Measurements from ENCODE around the gene B3GNT2. TPM values are rescaled to one million over a fixed set of nuclear protein-coding genes. Genes with fewer than 3 reads are reported as not detected.

Gene B3GNT2
- total and polyA plus RNA-seq, 9 donors = 6.7 to 20.6 (median 11.2) TPM

GRCh38 chr2:62236499-62236898 lies 40.6 kb downstream of the B3GNT2 start:
- no peaks in the 10 kb centered on the region for H3K9me3 ChIP-seq
- DNase-seq = no peak

GRCh38 chr2:62238236-62238635 lies 42.3 kb downstream of the B3GNT2 start:
- H3K27me3 ChIP-seq = no peaks in the 10 kb centered on the region
- no peak overlapping the region for H3K27ac ChIP-seq
- H3K4me3 ChIP-seq = no peak overlapping the region
- H3K9me3 ChIP-seq = no peaks in the 10 kb centered on the region
- no peak for DNase-seq
- intact Hi-C loops (cut with DNase I) = no loop called here
- 85 to 94% (median 91%) methylated on average over 10 of the region's 10 CpGs for WGBS, 3 donors
- H3K4me1 ChIP-seq (ENCODE audit: insufficient read depth) = no peaks in the 10 kb centered on the region
- TF ChIP-seq CTCF (IDR thresholded peaks at IDR 0.05) (no peak), POLR2A (IDR thresholded peaks at IDR 0.05) (no peak), EP300 (IDR thresholded peaks at IDR 0.05) (no peak)
- no peaks in the 10 kb centered on the region for H3K36me3 ChIP-seq

More at GRCh38 chr2:62236499-62236898, 40.6 kb downstream of the B3GNT2 start:
- intact Hi-C loops (cut with DNase I) = no loop called here
- Histone ChIP-seq H3K36me3 (no peaks in the 10 kb centered on the region), H3K27me3 (no peaks in the 10 kb centered on the region), H3K27ac (no peak overlapping the region), H3K4me3 (no peak overlapping the region), H3K4me1 (ENCODE audit: insufficient read depth) (no peaks in the 10 kb centered on the region)
- TF ChIP-seq POLR2A (IDR thresholded peaks at IDR 0.05) = no peak
- TF ChIP-seq CTCF (IDR thresholded peaks at IDR 0.05) = no peak
- no peak for TF ChIP-seq EP300 (IDR thresholded peaks at IDR 0.05)
- WGBS, 3 donors = 97 to 98% (median 97%) methylated on average over 6 of the region's 6 CpGs

GRCh38 chr2:62240546-62240945 lies 44.6 kb downstream of the B3GNT2 start:
- no peaks in the 10 kb centered on the region for H3K9me3 ChIP-seq
- no peak for DNase-seq
- TF ChIP-seq POLR2A (IDR thresholded peaks at IDR 0.05) (no peak), CTCF (IDR thresholded peaks at IDR 0.05) (no peak), EP300 (IDR thresholded peaks at IDR 0.05) (no peak)
- WGBS, 3 donors = 86 to 94% (median 90%) methylated on average over 9 of the region's 9 CpGs
- no peak overlapping the region for H3K27ac ChIP-seq
- H3K4me3 ChIP-seq = no peak overlapping the region
- intact Hi-C loops (cut with DNase I) = no loop called here
- H3K4me1 ChIP-seq (ENCODE audit: insufficient read depth) = no peaks in the 10 kb centered on the region
- H3K36me3 ChIP-seq = no peaks in the 10 kb centered on the region
- no peaks in the 10 kb centered on the region for H3K27me3 ChIP-seq

- no peaks in the 10 kb centered on the region for H3K36me3 ChIP-seq
- no peaks in the 10 kb centered on the region for H3K9me3 ChIP-seq
- no peak overlapping the region for H3K4me3 ChIP-seq
- no peak for TF ChIP-seq POLR2A (IDR thresholded peaks at IDR 0.05)
- TF ChIP-seq EP300 (IDR thresholded peaks at IDR 0.05) = no peak
- TF ChIP-seq CTCF (IDR thresholded peaks at IDR 0.05) = no peak
- no peak overlapping the region for H3K27ac ChIP-seq
- H3K27me3 ChIP-seq = no peaks in the 10 kb centered on the region
- intact Hi-C loops (cut with DNase I) = no loop called here
- H3K4me1 ChIP-seq (ENCODE audit: insufficient read depth) = no peaks in the 10 kb centered on the region
- 87 to 91% (median 88%) methylated on average over 6 of the region's 6 CpGs for WGBS, 3 donors
- no peak for DNase-seq
Observed at GRCh38 chr2:62243983-62244382, 48.1 kb downstream of the B3GNT2 start.

Measured in ovary (tissue), 9 donors.